HL-60 (cell line): ENCODE results near the gene PRKCE.

Source experiments
- DNase-seq, 2 experiments: peaks; one replicate each; pipeline ENCODE4 v3.0.0-alpha.2; 2010 to 2020; ENCODE audit warnings: low read depth in 1 of 2, low spot score in 1 of 2
- H3K27ac ChIP-seq: fragments of 250-450 bp; sonication (Bioruptor Pico); replicated peaks from 2 replicates; pipeline ENCODE4 v1.5.1; 2020; ENCODE audit warnings: mild to moderate bottlenecking, moderate library complexity
- H3K27me3 ChIP-seq: fragments of 250-450 bp; sonication (Bioruptor Pico); 2 replicates; pipeline ENCODE4 v1.5.1; 2021; ENCODE audit warnings: mild to moderate bottlenecking, moderate library complexity; ENCODE audit not compliant: insufficient read depth, poor library complexity, severe bottlenecking
- H3K4me3 ChIP-seq: replicated peaks from 2 replicates; pipeline ENCODE4 v1.5.1; 2011; ENCODE audit warnings: mild to moderate bottlenecking, control low read depth, low read length; ENCODE audit not compliant: insufficient read depth
- GABPA ChIP-seq: IDR thresholded peaks from 2 replicates; pipeline ENCODE4 v1.6.1; 2012; ENCODE audit warnings: low read depth
- POLR2AphosphoS5 ChIP-seq: IDR thresholded peaks from 2 replicates; pipeline ENCODE4 v1.6.1; 2012; ENCODE audit warnings: low read depth
- REST ChIP-seq: IDR thresholded peaks from 2 replicates; pipeline ENCODE4 v1.6.1; 2012; ENCODE audit warnings: low read depth; ENCODE audit not compliant: insufficient replicate concordance
- SPI1 ChIP-seq: IDR thresholded peaks from 2 replicates; pipeline ENCODE4 v1.6.1; 2012; ENCODE audit warnings: low read depth, mild to moderate bottlenecking, borderline replicate concordance
- TF ChIP-seq, protein P1 (sequence below): IDR thresholded peaks from one replicate; pipeline ENCODE4 v1.5.1; 2011; ENCODE audit warnings: low read length, control low read depth, inconsistent platforms; ENCODE audit not compliant: insufficient read depth

PRKCE gene

DNA sequence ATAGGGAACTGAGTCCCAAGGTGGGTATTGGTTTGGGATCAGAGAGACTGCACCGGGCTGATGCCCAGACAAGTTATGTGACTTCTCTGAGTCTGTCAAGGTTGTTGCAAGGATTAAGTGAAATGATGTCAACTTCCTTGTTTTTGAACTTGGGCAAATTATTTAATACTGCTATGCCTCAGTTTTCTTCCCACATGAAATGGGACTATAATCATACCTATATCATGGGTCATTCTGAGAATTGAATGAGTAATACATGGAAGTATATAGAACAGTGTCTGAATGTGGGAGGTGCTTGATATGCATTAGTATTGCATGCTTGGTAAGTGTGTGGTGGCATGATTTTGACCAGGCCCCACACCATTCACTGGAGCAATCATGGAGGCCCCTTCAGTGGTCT, 99.0 kb downstream of the PRKCE start:
- no peak overlapping the region for H3K4me3 ChIP-seq
- TF ChIP-seq GABPA = no peak
- TF ChIP-seq REST = no peak
- TF ChIP-seq, protein P1, sequence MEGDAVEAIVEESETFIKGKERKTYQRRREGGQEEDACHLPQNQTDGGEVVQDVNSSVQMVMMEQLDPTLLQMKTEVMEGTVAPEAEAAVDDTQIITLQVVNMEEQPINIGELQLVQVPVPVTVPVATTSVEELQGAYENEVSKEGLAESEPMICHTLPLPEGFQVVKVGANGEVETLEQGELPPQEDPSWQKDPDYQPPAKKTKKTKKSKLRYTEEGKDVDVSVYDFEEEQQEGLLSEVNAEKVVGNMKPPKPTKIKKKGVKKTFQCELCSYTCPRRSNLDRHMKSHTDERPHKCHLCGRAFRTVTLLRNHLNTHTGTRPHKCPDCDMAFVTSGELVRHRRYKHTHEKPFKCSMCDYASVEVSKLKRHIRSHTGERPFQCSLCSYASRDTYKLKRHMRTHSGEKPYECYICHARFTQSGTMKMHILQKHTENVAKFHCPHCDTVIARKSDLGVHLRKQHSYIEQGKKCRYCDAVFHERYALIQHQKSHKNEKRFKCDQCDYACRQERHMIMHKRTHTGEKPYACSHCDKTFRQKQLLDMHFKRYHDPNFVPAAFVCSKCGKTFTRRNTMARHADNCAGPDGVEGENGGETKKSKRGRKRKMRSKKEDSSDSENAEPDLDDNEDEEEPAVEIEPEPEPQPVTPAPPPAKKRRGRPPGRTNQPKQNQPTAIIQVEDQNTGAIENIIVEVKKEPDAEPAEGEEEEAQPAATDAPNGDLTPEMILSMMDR = no peak
- no peak for TF ChIP-seq POLR2AphosphoS5
- no peak for TF ChIP-seq SPI1
- H3K27me3 ChIP-seq = no peaks in the 10 kb centered on the region
- no peak overlapping the region for H3K27ac ChIP-seq
- DNase-seq = no peak

DNA sequence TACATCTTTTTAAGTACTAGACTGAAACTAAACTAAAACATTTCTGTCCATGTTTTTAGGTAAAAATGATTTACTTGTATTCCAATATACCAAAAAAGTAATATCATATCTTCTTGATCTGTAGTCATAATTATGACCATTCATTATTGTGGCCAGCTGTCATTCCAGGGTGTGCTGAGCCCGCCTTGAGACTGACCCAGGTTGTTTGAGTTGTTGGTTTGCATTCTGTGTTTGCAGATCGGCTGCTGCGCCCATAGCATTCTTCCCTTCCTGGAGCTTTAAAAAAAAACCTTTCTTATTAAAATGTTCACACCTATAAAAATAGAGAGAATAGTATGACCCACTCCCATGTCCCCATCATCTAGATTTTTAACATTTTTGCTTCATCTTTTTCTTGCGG, 101.9 kb downstream of the PRKCE start:
- TF ChIP-seq GABPA (no peak), POLR2AphosphoS5 (no peak)
- no peaks in the 10 kb centered on the region for H3K27me3 ChIP-seq
- H3K27ac ChIP-seq = no peak overlapping the region
- DNase-seq = no peak
- H3K4me3 ChIP-seq = no peak overlapping the region

- no peak for TF ChIP-seq SPI1
- TF ChIP-seq GABPA = no peak
- TF ChIP-seq POLR2AphosphoS5 = no peak
- no peak for TF ChIP-seq REST
- TF ChIP-seq, protein P1 = no peak
- Histone ChIP-seq H3K4me3 (no peak overlapping the region), H3K27me3 (no peaks in the 10 kb centered on the region), H3K27ac (no peak overlapping the region)
- no peak for DNase-seq
Observed at GRCh38 chr2:45754131-45755010, 102.9 kb downstream of the PRKCE start.

- DNase-seq = no peak
- Histone ChIP-seq H3K4me3 (no peak overlapping the region), H3K27me3 (no peaks in the 10 kb centered on the region), H3K27ac (no peak overlapping the region)
- TF ChIP-seq, protein P1 = no peak
- no peak for TF ChIP-seq SPI1
Observed at GRCh38 chr2:45755585-45756335, 104.3 kb downstream of the PRKCE start.
